GM21423 (cell line): ENCODE results near the gene ZNF385A.

Experiments
- ATAC-seq: cut with Tn5 transposase; IDR thresholded peaks from one replicate; pipeline ENCODE4 v1.9.1; 2021; ENCODE audit warnings: mild to moderate bottlenecking, moderate library complexity; ENCODE audit not compliant: unreplicated experiment

The ZNF385A gene

GRCh38 chr12:54375259-54375579 lies 9.3 kb downstream of the ZNF385A start:
- no peak for ATAC-seq

- no peak for ATAC-seq
These were observed 9.8 kb downstream of the ZNF385A start for GRCh38 chr12:54374562-54375258.

- ATAC-seq, result no peak
These were observed 10.6 kb downstream of the ZNF385A start for GRCh38 chr12:54373649-54374561.

GRCh38 chr12:54372113-54372806 lies 12.3 kb downstream of the ZNF385A start:
- ATAC-seq, result no peak

GRCh38 chr12:54371328-54372112 lies 13.0 kb downstream of the ZNF385A start:
- ATAC-seq, result no peak

GRCh38 chr12:54370171-54370730 lies 14.3 kb downstream of the ZNF385A start:
- no peak for ATAC-seq

GRCh38 chr12:54369597-54370131 lies 14.9 kb downstream of the ZNF385A start:
- ATAC-seq, result no peak

GRCh38 chr12:54368709-54369596 lies 15.6 kb downstream of the ZNF385A start:
- ATAC-seq, result peak; percentile 62

- ATAC-seq, result no peak
These were observed 16.4 kb downstream of the ZNF385A start for GRCh38 chr12:54368025-54368708.

- no peak for ATAC-seq
These were observed 20.1 kb downstream of the ZNF385A start, which contains the start of gene GPR84 for GRCh38 chr12:54364413-54364812. Gene GPR84 (minus strand): TSS chr12:54364486. CDS start chr12:54363851, 635 bp downstream.

GRCh38 chr12:54363618-54364017 lies 20.9 kb downstream of the ZNF385A start:
- no peak for ATAC-seq

- ATAC-seq, result no peak
These were observed 21.5 kb downstream of the ZNF385A start for GRCh38 chr12:54363047-54363446.

- no peak for ATAC-seq
These were observed 23.6 kb downstream of the ZNF385A start for GRCh38 chr12:54360717-54361456.

- ATAC-seq, result no peak
These were observed 24.7 kb downstream of the ZNF385A start for GRCh38 chr12:54359762-54360351.

GRCh38 chr12:54358945-54359761 lies 25.4 kb downstream of the ZNF385A start:
- ATAC-seq, result peak; percentile 93

- no peak for ATAC-seq
These were observed 26.2 kb downstream of the ZNF385A start for GRCh38 chr12:54358191-54358944.
